ENCODE data around the gene MMP14. TPM values are rescaled to one million over a fixed set of nuclear protein-coding genes. Genes with fewer than 3 reads are reported as not detected.

The MMP14 gene
- total and polyA plus RNA-seq, 7 donors = 7.6 to 18.5 (median 14.0) TPM

DNA sequence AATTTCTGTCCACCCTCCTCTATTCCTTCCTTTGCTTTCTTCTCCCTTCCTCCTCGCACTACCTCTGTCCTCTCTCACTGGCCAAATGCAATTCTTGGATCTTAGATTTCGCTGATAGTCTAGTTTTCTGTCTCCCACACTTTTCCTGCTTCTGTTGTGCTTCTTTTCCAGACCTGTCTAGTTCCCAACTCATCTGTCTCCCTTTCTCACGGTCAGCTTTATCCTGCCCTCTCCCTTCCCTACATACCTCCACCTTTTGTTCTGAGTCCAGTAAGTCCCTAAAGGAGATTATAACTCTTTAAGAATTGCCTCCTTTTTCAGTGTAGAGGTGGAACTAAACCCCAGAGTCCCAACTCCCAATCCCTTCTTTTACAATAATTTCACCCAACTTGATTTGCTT, 880 bp upstream of the MMP14 start:
- DNase-seq (no peak), ATAC-seq (no peak)
- no peak overlapping the region for H3K4me3 ChIP-seq
- WGBS, 3 donors = 77 to 84% (median 77%) methylated on average over 3 of the region's 3 CpGs
- peak overlapping the region; percentile 74 for H3K27ac ChIP-seq
- peaks cover 0 to 44% of the 10 kb centered on the region in 2 donors for H3K36me3 ChIP-seq (ENCODE audit: insufficient read depth in 1 of 2, low read depth in 1 of 2)
- H3K27me3 ChIP-seq (ENCODE audit: insufficient read depth in 3 of 3, low read length in 2 of 3) = peaks cover 0 to 16% (median 13%) of the 10 kb centered on the region in 3 donors
- no peaks in the 10 kb centered on the region for H3K9me3 ChIP-seq
- peaks cover 11% of the 10 kb centered on the region for H3K4me1 ChIP-seq
- TF ChIP-seq, protein P1, sequence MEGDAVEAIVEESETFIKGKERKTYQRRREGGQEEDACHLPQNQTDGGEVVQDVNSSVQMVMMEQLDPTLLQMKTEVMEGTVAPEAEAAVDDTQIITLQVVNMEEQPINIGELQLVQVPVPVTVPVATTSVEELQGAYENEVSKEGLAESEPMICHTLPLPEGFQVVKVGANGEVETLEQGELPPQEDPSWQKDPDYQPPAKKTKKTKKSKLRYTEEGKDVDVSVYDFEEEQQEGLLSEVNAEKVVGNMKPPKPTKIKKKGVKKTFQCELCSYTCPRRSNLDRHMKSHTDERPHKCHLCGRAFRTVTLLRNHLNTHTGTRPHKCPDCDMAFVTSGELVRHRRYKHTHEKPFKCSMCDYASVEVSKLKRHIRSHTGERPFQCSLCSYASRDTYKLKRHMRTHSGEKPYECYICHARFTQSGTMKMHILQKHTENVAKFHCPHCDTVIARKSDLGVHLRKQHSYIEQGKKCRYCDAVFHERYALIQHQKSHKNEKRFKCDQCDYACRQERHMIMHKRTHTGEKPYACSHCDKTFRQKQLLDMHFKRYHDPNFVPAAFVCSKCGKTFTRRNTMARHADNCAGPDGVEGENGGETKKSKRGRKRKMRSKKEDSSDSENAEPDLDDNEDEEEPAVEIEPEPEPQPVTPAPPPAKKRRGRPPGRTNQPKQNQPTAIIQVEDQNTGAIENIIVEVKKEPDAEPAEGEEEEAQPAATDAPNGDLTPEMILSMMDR (IDR thresholded peaks at IDR 0.05) = no peak
- intact Hi-C loops (cut with DNase I) = no loop called here

DNA sequence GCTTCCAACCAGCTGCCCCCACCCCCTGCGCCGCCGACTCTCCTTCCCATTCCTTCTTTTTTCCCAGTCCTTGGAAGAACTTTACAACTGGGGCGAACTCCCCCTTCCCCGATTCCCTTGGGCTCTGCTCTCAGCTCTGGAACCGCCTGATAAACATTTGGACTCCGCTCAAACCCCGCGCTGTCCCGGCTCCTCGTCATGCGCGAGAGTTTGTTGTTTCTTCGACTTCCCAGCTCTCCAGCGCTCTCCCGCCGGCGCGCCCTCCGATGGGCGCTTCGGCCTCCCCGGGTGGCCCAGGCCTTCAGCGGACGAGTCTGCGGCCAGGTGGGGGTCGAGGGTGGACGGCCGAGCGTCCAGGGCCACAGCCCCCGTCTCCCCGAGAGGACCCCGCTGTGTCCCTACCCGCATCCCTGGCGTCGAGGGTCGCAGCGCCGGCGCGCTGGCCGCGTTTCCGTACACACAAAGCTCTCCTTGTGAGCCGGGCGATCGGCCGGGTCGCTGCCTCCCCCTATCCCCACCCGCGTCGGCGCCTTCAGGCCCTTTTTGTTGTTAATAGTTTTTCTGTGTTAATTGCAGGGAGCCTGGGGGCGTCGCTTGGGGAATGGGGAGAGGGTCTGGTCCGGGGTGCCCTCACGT, 847 bp downstream of the MMP14 start:
- peak overlapping the region; percentile 77 for H3K4me3 ChIP-seq
- H3K27me3 ChIP-seq (ENCODE audit: insufficient read depth in 3 of 3, low read length in 2 of 3) = peaks cover 0 to 16% (median 13%) of the 10 kb centered on the region in 3 donors
- 1 to 3% (median 2%) methylated on average over 55 to 57 of the region's 57 CpGs for whole genome bisulfite sequencing, 3 donors
- peak in 3 of 4 donors; percentile 47 to 73 (median 68) for ATAC-seq
- peaks cover 0 to 43% of the 10 kb centered on the region in 2 donors for H3K36me3 ChIP-seq (ENCODE audit: insufficient read depth in 1 of 2, low read depth in 1 of 2)
- peak overlapping the region; percentile 74 for H3K27ac ChIP-seq
- TF ChIP-seq, protein P1 (IDR thresholded peaks at IDR 0.05) = no peak
- peak in 1 of 2 donors; percentile 77 for DNase-seq
- intact Hi-C loops (cut with DNase I) = no loop called here
- H3K4me1 ChIP-seq = peaks cover 6% of the 10 kb centered on the region
- H3K9me3 ChIP-seq = no peaks in the 10 kb centered on the region

DNA sequence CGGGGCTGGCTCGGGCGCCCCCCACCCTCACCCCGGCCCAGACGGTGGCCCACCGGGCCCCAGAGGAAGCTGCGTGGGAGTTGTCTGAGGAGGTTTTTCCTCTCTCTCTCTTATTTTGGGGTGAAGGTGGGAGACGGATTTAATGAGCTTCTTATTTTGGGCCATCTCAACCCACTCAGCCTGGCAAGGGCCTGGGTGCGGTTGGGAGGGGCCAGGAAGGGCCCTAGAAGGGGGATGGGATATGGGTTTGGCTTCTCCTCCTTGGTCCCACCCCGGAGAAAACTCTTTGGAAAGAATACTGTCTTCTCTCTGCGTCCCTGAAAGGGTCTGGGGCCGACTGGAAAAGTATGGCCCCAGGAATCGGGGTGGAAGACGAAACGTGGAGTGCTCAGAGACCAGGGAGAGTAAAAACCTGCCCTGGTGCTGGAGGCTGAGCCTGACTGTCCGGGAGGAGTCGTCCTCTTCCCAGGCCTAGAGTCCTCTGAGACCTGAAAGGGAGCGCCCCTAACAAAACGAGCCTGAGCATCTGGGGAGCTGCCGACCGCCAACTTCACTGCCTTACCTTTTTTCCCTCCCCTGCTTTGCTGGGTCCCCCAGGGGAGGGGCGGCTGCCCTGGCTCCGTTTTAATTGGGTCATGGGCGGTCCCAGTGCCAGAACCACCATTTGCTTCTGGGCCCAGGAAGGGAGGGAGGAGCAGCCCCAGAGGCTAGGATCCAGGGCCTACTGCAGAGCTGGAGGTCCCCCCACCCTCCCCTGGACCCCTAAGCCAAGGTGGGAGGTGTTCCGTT, 1.6 kb downstream of the MMP14 start:
- Histone ChIP-seq H3K9me3 (no peaks in the 10 kb centered on the region), H3K27me3 (ENCODE audit: insufficient read depth in 3 of 3, low read length in 2 of 3) (peaks cover 0 to 16% (median 13%) of the 10 kb centered on the region in 3 donors), H3K4me1 (peaks cover 6% of the 10 kb centered on the region), H3K36me3 (ENCODE audit: insufficient read depth in 1 of 2, low read depth in 1 of 2) (peaks cover 0 to 41% of the 10 kb centered on the region in 2 donors), H3K27ac (peak overlapping the region; percentile 74), H3K4me3 (peak overlapping the region; percentile 77)
- DNase-seq (peak; percentile 77 to 88), ATAC-seq (peak; percentile 9 to 65 (median 36))
- 28 to 39% (median 30%) methylated on average over 23 to 25 of the region's 25 CpGs for WGBS, 3 donors
- intact Hi-C loops (cut with DNase I) = no loop called here
- TF ChIP-seq, protein P1 (IDR thresholded peaks at IDR 0.05) = no peak

DNA sequence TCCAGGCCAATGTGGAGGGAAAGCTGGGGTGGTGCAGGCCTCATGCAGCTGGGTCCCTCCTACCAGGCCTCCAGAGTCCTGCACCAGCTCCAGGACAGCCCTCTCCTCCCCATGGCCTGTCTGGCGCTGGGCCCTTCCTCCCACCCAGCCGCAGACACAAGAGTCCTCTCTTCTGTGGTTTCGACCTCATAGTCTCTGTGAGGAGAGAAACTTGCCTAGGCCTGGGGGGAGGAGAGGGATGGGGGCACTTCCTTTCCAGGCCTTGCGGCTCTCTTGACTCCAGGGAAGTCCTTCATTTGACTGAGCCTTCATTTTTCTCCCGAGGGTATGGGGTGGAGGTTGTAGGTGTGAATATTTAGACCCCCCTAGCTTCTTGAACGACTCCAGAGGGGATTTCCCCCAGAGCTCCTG, 2.3 kb downstream of the MMP14 start:
- peak in 1 of 2 donors; percentile 62 for DNase-seq
- H3K36me3 ChIP-seq (ENCODE audit: insufficient read depth in 1 of 2, low read depth in 1 of 2) = peaks cover 0 to 34% of the 10 kb centered on the region in 2 donors
- intact Hi-C loops (cut with DNase I) = no loop called here
- 43 to 53% (median 44%) methylated on average over 5 to 6 of the region's 6 CpGs for WGBS, 3 donors
- TF ChIP-seq, protein P1 (IDR thresholded peaks at IDR 0.05) = no peak
- peak in 2 of 4 donors; percentile 11 to 14 for ATAC-seq
- H3K4me1 ChIP-seq = peaks cover 6% of the 10 kb centered on the region
- peaks cover 0 to 16% (median 13%) of the 10 kb centered on the region in 3 donors for H3K27me3 ChIP-seq (ENCODE audit: insufficient read depth in 3 of 3, low read length in 2 of 3)
- H3K27ac ChIP-seq = peak overlapping the region; percentile 74
- H3K4me3 ChIP-seq = peak overlapping the region; percentile 77
- H3K9me3 ChIP-seq = no peaks in the 10 kb centered on the region

Data from psoas muscle (tissue), 8 donors.